ENCODE data around the gene SNX30.

SNX30 gene

DNA sequence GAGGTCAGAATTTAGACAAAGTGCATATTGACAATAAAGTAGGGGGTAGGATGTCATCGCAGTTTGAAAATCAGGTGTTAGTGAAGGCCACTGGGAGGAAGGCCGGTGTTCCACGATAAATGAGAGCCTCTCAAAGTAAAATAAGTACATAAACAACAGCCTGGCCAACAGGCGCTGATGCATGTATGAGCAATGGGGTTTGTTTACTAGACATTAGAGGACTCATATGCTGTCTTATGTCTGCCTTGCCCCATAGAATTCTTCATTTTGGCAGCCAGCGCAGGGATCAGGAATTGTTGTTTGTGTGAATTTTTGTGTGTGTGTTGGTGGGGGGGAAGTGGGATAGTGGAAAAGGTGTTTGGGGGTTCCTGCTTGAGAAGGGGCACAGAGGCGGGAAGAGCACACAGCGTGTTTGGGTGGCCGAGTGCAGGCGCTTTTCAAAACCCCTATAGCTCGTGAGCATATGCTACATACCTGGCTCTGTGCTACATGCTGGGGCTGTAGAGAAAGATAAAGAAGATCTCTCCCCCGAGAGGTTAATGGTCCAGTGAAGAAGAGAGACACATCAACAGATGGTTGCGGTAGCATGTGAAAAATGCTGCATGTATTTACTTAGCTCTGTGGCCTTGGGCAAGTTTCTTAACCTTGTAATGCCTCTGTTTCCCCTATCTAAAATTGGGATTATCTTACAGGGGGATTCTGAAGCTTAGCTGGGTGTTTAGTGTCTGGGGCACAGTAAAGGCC lies 11.5 kb downstream of the SNX30 start:
- TF ChIP-seq, protein P1, sequence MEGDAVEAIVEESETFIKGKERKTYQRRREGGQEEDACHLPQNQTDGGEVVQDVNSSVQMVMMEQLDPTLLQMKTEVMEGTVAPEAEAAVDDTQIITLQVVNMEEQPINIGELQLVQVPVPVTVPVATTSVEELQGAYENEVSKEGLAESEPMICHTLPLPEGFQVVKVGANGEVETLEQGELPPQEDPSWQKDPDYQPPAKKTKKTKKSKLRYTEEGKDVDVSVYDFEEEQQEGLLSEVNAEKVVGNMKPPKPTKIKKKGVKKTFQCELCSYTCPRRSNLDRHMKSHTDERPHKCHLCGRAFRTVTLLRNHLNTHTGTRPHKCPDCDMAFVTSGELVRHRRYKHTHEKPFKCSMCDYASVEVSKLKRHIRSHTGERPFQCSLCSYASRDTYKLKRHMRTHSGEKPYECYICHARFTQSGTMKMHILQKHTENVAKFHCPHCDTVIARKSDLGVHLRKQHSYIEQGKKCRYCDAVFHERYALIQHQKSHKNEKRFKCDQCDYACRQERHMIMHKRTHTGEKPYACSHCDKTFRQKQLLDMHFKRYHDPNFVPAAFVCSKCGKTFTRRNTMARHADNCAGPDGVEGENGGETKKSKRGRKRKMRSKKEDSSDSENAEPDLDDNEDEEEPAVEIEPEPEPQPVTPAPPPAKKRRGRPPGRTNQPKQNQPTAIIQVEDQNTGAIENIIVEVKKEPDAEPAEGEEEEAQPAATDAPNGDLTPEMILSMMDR (conservative IDR thresholded peaks at IDR 0.05), result no peak
- no peak overlapping the region for H3K27ac ChIP-seq

DNA sequence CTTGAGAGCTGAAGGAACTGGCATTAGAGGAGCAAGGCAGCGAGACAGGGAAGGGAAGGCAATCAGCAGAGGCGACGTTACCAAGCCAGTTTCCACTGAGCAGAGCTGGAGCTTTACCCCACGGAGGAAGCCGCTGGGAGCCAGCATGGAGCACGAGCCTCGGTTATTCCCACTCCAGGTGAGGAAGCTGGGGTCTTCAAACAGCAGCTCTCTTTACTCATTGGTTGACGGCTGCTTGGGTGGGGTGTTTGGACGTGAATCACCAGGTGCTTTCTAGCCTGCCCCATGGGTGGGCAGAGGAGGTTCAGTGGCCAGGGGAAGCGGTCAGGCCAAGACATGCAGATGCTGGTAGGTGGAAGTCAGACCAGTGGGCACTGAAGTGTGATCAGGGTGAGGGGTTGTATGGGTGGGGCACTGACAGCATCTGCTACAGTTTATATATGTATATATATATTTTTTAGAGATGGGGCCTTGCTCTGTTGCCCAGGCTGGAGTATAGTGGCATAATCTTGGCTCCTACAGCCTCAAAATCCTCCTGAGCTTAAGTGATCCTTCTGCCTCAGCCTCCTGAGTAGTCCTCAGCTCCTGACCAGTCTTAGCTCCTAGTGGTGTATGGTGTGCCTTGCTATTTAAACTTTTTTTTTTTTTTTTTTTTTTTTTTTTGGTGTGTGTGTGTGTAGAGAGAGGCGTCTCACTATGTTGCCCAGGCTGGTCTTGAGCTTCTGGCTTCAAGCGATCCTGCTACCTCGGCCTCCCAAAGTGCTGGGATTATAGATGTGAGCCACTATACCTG lies 12.4 kb downstream of the SNX30 start:
- no peak overlapping the region for H3K27ac ChIP-seq

DNA sequence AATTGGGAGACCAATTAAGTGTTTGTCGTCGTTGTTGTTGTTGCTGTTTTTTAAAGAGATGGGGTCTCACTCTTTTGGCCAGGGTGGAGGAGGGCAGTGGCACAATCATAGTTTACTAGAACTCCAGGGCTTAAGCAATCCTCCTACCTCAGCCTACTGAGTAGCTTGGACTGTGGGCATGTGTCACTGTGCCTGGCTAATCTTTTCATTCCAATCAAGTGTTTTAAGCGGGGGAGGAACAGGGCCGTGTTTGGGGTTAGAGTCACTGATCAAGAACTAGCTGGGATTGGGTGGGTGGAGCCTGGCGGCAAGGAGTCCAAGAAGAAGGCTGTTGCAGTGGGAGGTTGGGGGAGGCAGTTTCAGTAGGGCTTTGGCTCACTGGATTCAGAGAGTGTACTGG lies 13.8 kb downstream of the SNX30 start:
- TF ChIP-seq, protein P1 (conservative IDR thresholded peaks at IDR 0.05), result no peak

More for the DNA sequence above, 12.4 kb downstream of the SNX30 start:
- TF ChIP-seq, protein P1 (conservative IDR thresholded peaks at IDR 0.05), result no peak

DNA sequence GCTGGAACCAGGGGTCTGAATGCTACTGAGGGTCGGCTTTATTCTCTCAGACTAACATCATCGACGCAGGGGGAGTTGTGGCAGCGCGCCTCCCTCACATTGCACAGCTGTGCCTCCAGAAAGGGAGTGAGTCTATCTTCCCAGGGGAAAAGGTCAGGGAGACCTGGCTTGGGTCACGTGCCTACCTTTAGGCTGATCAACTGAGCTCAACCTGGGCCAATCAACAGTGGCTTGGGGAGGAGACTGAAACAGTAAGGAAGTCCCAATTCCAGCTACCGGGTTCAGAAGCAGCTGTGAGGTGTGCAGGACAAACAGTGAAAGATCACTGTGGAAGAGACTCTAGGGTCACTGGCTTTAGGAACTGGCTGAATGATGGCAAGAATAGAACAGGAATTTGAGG lies 14.3 kb downstream of the SNX30 start:
- TF ChIP-seq, protein P1 (conservative IDR thresholded peaks at IDR 0.05), result no peak
- H3K27ac ChIP-seq, result no peak overlapping the region

More for the DNA sequence above, 13.8 kb downstream of the SNX30 start:
- H3K27ac ChIP-seq, result no peak overlapping the region

DNA sequence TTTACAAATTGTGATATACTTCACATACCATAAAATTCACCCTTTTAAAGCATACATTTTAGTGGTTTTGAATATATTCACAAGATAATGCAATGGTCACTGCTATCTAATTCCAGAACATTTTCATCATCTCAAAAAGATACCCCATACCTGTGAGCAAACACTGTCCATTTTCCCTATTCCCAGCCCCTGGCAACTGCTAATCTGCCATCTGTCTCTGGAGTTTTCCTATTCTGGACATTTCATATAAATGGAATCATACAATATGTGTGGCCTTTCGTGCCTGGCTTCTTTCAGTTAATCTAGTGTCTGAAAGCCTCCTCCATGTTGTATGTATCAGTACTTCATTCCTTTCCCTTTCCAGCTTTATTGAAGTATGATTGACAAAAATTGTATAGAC lies 14.7 kb downstream of the SNX30 start:
- TF ChIP-seq, protein P1 (conservative IDR thresholded peaks at IDR 0.05), result no peak
- no peak overlapping the region for H3K27ac ChIP-seq

DNA sequence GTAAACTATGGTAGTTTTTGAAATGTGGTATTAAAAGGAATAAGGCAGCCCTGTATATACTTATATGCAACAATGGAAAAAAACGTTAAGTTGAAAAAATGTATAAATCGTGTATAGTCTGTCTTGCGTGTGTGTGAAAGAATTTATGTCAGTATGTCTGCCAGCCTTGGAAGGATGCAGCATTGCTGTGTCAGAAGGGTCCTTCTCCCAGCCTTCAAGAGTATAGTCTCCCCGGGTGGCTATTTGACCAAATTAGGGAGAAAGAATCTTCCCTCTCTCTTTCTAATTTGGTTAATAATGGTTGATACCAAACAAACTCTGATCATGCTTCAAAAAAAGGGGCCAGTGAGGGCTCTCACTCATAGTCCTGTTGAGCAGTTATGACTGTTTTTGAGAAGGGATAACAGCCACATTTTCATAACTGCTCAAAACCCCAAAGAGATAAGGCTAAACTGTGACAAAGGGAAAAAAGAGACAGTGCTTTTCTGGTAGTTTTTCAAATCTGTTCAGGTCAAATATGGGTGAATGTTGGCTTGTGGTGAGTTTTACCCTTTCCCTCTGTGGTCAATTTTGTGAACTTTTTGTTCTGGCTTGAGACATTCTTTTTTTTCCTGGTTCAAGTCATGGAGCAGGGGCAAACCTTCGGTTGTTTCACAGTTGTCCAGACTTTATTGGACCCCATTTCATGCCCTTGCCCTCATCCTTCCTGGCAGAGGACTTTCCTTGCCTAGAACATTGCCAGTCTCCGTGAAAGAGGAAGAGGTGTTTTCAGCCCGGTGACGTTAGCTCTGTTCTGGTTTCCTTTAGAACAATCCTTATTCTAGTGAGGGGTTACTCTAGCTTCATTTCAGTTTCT lies 21.0 kb downstream of the SNX30 start:
- TF ChIP-seq, protein P1 (conservative IDR thresholded peaks at IDR 0.05), result no peak
- H3K27ac ChIP-seq, result no peak overlapping the region

DNA sequence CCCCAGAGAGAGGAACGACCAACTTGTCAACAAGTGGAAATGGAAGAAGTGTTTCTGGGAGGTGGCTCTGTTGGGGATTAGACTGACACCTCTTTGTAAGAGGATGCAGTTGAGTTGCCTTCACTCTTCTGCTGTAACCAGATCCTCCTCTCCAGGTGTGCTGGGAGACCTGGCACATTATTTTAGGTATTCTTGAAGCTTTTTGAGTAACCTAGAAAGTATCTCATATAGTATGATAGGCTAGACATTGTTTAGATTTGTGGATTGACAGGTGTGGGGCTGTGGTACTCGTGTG lies 21.6 kb downstream of the SNX30 start:
- H3K27ac ChIP-seq, result no peak overlapping the region

More for the DNA sequence above, 21.6 kb downstream of the SNX30 start:
- TF ChIP-seq, protein P1 (conservative IDR thresholded peaks at IDR 0.05), result no peak
